CD4-positive, alpha-beta T cell treated with Interleukin-1 beta for 1 hour (primary cell): ENCODE measurements around the gene C3AR1.
"Not testable (repeated sequence)": the region's sequence is repeated elsewhere in the genome, so short reads cannot be mapped to it uniquely, and the experiment has no call there.

Experiments
- DNase-seq, 2 donors: peaks; one replicate each; pipeline ENCODE4 v3.0.0-alpha.2; 2020 to 2022

The C3AR1 gene

DNA sequence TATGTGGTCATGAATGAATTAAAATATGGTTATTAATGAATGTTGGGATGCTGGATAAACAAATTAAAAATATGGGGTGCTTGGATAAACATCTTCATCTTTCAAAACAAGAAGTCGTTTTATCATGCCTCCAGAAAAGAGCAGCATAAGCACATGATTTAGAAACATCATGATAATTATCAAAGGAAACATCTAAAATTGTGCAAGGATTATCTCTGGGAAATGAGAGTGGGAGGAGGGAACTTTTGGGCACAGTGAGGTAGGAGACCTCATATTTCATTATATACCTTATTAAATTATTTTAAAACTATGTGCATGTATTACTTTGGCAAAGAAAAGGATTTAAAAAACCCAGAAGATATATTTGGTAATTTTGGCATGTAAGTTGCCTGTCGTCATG is 8.9 kb downstream of the C3AR1 start:
- DNase-seq: no peak

- no peak for DNase-seq
Observed at GRCh38 chr12:8054816-8055215, 11.3 kb downstream of the C3AR1 start.

DNA sequence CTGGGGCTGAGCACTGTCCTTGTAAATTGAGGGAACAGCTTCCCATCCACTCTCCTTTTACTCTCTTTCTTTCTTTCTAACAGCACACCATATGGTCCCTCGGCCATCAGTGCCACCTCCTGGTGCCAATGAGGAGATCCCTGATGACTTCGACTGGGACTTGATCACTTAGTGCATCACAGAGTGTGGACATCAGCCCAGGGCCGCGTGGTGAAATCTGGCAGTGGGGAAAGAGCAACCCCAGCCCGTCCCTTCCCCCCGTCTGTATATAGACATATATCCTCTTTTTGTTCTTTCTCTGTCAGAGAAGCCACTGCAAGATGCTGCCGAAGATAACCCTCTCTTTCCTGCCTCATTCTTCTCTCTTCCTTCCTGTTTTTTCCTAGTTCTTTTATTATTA is 13.5 kb downstream of the C3AR1 start:
- peak in 1 of 2 donors; percentile 66 for DNase-seq

DNA sequence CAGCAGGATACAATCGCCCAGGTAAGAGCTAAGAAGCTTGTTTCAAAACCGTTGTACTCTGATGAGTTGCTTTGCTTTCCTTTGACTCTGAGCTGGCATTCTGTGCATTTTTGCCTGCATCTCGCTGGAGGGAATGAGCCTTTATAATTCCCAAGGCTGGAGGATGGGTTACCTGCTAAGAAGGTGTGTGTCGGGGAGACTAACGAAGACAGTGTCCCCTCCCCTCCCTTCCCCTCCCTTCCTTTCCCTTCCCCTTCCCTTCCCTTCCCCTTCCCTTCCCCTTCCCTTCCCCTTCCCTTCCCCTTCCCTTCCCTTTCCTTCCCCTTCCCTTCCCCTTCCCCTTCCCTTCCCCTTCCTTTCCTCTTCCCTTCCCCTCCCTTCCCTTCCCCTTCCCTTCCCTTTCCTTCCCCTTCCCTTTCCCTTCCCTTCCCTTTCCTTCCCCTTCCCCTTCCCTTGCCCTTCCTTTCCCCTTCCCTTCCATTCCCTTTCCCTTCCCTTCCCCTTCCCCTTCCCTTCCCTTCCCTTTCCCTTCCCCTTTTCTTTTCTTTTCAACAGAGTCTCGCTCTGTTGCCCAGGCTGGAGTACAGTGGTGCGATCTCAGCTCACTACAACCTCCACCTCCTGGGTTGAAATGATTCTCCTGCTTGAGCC is 15.4 kb downstream of the C3AR1 start:
- no peak for DNase-seq

DNA sequence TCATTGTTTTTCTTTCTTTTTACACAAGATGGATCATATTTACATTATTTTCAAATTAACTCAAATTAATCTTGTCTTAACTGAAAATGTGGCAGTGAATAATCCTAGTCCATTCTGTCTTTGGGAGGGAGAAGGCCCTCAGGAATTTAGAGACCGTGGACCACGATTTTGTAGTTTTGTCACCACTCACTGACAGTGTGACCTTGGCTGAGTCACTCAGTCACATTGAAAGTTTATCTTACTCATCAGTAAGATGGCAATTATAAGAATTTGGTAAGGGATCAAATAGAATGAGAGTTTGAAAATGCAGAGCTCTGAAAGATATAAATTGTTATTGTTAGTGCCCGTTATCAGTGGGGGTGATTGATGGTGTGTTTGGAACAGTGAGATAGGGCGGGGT is 17.3 kb downstream of the C3AR1 start:
- no peak for DNase-seq

DNA sequence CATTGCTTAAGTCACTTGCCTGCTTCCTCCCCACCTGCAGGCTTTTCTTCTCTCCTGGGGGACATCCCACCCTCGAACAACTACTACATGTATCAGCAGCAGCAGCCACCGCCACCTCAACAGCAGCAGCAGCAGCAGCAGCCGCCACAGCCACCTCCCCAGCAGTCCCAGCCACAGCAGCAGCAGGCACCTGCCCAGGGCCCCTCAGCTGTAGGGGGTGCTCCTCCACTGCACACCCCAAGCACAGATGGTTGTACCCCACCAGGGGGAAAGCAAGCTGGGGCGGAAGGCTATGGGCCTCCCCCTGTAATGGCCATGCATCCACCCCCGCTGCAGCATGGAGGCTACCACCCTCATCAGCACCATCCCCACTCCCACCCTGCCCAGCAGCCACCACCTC is 18.3 kb downstream of the C3AR1 start:
- no peak for DNase-seq

DNA sequence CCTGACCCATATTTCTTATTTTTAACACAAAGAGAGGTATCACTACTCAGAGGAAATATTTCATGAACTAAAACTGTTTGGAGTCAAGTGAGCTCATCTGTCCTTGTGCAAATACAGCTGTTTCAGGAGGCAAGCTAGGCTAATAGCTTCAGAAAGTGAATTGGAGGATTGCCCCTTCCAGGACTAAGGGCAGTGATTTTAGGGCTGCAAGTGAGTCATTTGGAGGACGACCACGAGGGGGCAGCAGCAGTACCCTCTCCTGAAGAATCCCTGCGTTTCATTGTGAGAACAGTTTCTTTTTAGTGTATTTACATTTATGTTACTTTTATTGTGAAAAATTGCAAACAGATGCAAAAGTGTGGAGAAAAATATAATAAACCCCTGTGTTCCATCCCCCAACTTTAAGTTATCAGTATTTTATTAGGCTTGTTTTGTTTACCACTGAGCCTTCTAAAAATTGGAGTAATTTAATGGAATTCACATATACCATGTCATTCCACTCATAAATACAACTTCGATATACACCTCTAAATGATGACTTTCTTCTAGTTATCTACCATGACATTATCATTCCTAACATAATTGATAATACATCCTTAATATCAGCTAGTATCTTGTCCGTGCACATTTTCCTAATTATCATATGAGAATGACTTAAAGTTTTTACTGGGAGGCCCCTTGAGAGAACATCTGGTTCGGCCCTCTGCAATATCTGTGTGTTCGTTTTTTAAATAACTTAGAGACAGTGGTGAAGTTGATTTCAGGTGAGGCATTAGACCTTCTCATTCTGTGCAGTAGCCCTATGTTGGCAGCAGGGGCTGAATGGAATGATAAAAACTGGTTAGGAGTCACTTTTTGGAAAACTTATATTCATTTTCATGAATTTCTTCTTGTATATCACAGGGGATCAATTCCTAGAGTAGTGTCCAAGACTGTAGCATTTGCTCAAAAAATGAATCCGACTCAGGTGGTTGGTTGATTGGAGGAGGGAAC is 19.9 kb downstream of the C3AR1 start:
- DNase-seq: peak; percentile 77 to 81

DNA sequence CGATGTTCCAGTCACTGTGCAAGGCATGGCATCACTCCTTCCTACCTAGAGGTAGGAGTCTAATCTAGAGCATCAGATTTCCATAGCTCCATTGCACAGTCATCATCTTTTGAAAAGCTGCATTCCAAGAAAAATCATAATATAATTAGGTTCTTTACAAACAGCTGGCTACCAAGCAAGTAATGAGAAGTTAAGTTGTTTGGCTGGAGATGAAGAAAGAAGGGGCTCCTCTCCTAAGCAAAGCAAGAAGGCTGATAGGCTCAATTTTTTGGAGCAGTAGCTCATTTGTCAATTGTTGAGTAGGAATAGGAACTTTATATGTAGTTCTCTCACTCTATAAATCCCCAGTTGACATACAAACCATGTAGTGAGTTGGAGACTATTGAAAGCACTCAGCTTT is 25.4 kb downstream of the C3AR1 start:
- DNase-seq: no peak

- peak in 1 of 2 donors; percentile 14 for DNase-seq
Observed at GRCh38 chr12:8038659-8039114, 27.5 kb downstream of the C3AR1 start.

- DNase-seq: no peak
Observed at GRCh38 chr12:8037947-8038346, 28.2 kb downstream of the C3AR1 start.

DNA sequence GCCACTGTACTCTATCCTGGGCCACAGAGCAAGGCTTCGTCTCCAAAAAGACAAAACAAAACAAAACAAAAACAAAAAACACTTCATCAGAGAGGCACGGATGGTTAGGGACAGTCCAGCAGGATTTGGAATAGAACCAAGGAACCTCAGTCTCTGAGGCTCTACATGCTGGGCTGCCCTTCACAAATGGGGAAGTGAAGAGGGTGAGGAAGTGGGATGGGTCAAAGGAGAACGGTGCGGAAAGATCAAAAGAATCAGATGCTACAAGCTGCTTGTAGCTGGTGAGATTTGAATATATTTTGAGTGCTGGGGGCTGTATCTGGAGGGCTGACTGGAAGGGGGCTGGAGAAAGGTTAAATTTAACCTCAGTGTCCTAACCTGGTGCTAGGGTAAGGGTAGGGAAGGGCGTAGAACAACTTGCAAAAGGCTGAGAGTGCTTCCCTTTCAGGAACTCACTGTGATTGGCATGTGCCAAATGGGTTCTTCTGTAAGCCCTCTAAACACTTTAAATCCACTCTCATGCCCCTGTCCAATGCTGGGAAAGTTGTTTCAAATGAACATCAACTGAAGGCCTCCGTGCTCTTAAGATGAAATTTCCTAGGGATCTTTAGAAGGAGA is 29.0 kb downstream of the C3AR1 start:
- peak in 1 of 2 donors; percentile 37 for DNase-seq

- DNase-seq: no peak
Observed at GRCh38 chr12:8036346-8036745, 29.8 kb downstream of the C3AR1 start.

- no peak for DNase-seq
Observed at GRCh38 chr12:8035440-8036010, 30.6 kb downstream of the C3AR1 start.

DNA sequence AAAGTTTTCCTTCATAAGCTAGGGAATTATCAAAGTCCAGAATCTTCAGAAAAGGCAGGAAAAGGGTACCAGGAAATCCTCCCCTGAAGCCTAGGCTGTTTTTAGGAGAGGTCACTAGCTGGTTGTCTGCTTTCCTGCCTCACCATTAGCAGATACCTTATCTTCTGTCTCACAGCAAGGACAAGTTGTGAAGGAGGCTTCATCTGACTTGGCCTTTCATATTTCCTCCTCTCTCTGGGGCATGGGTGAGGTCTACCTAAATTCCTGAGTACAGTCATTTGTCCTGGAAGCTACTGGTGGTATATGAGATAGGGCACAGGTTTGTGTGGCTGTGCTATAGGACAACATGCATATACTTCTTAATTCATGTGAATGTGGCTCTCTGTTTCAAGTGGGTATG is 31.4 kb downstream of the C3AR1 start:
- DNase-seq: no peak

DNA sequence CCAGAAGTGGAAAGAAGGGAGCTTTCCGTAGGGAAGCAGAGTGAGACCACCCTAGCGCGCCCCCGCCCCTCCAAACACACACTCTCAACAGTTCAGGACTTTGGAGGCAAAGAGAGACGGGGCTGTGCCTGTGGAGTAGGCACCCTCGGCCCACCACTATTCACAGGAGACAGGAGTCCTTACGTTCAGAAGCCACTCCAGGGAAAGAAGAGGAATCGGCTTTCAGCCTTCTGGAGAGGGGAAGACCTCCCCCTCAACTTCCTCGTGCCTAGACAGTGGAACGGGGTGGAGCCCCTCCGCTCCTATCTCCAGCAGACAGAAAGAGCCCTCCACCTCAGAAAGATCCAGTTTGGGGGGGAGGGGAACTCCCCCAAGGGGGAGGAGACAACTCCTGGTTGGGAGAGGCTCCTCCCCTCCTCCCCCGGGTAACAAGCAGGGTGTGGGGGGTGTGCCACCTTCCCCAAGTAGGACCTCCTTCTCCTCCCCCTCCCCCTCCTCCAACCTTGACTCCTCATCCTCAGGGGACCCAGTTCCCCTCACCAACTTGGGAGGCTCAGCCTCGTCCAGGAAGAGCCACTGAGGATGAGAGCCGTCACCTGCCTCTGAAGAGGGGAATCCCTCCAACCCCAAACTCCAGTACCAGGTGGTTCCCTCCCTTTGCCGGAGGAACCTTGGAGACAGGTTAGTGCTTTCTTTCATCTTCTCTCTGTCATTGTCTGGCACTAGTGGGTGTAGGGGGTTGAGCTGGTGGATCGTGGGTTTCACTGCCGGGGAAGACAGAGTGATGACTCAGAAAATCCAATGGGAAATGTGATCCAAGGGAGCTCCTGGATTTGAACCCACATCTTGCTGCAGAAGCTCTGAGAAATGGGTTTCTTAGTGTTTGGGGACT is 32.8 kb downstream of the C3AR1 start:
- DNase-seq: peak; percentile 48 to 61

GRCh38 chr12:8032242-8033152 is 33.7 kb downstream of the C3AR1 start, which contains the start of gene FOXJ2:
TSS of gene FOXJ2 (plus strand) at chr12:8032716. CDS start at chr12:8039833, 7,117 bp downstream.
- DNase-seq: peak; percentile 82 to 84

DNA sequence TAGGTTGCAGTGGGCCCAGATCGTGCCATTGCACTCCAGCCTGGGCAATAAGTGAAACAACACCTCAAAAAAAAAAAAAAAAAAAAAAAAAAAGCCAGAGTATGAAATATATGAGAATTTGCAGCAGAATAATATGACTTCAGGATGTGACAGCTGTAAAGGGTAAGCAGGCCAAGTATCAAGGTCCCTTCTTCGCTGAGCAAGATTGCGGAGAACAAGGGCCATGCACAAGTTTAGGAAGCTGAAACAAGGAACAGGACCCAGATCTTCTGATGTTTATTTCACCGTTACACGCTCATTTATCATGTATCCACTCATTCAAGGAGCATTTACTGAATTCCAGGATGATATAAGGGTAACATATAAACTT is 34.3 kb downstream of the C3AR1 start:
- DNase-seq: no peak

DNA sequence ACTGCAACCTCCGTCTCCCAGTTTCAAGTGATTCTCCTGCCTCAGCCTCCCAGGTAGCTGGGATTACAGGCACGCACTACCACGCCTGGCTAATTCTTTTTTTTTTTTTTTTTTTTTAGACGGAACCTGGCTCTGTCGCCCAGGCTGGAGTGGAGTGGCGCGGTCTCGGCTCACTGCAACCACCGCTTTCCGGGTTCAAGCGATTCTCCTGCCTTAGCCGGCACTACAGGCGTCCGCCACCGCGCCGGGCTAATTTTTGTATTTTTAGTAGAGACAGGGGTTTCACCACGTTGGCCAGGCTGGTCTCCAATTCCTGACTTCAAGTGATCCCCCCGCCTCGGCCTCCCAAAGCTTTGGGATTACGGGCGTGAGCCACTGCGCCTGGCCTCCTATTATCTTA is 35.1 kb downstream of the C3AR1 start:
- not testable (repeated sequence) for DNase-seq

- DNase-seq: no peak
Observed at GRCh38 chr12:8030189-8030588, 36.0 kb downstream of the C3AR1 start.

GRCh38 chr12:8028267-8028666 is 37.9 kb downstream of the C3AR1 start:
- DNase-seq: no peak

- DNase-seq: no peak
Observed at GRCh38 chr12:8027856-8028255, 38.3 kb downstream of the C3AR1 start.
